K562 (cell line): ENCODE measurements around the gene SLC48A1. TPM values are rescaled to one million over a fixed set of nuclear protein-coding genes. Genes with fewer than 3 reads are reported as not detected.
A peak's percentile ranks its signal among the peaks of the same experiment; 100 is the strongest.

ENCODE experiments used
- CHCHD3 ChIP-seq: fragments of 250-450 bp; sonication (Bioruptor Pico); IDR thresholded peaks from 2 replicates; pipeline ENCODE4 v2.1.2; 2022; ENCODE audit warnings: mild to moderate bottlenecking
- CXXC5 ChIP-seq: fragments of 250-450 bp; sonication (Bioruptor Pico); IDR thresholded peaks from 2 replicates; pipeline ENCODE4 v1.8.0; 2022; ENCODE audit warnings: inconsistent platforms, mild to moderate bottlenecking, moderate library complexity
- EGR1 ChIP-seq: fragments of 450-650 bp; conservative IDR thresholded peaks from 2 replicates; pipeline ENCODE4 v1.6.1; 2017; ENCODE audit warnings: mild to moderate bottlenecking
- GABPA ChIP-seq: fragments of 200-800 bp; sonication (Bioruptor generic); conservative IDR thresholded peaks from 2 replicates; pipeline ENCODE4 v1.6.1; 2016; ENCODE audit warnings: low read depth, missing genetic modification characterization, missing compliant biosample characterization
- HDAC1 ChIP-seq, 2 experiments: fragments of 450-650 bp; IDR thresholded peaks; 2 replicates each; pipeline ENCODE4 v1.6.1; 2016 to 2017; ENCODE audit warnings: inconsistent platforms in 1 of 2, mild to moderate bottlenecking in 1 of 2, moderate library complexity in 1 of 2
- HNRNPL ChIP-seq: fragments of 200-400 bp; formaldehyde crosslinking; IDR thresholded peaks from 2 replicates; pipeline ENCODE4 v1.6.1; 2017; ENCODE audit warnings: low read depth, mild to moderate bottlenecking, low read length
- KDM5B ChIP-seq: fragments of 200-600 bp; sonication (generic); IDR thresholded peaks from 2 replicates; pipeline ENCODE4 v1.6.1; 2012; ENCODE audit warnings: low read depth, mild to moderate bottlenecking, moderate library complexity, low read length, control low read depth, inconsistent platforms; ENCODE audit not compliant: insufficient replicate concordance
- MAZ ChIP-seq, 2 experiments: fragments of 450-650 bp in 1 of 2; sonication (generic) in 1 of 2; formaldehyde crosslinking; IDR thresholded peaks in 1 of 2; conservative IDR thresholded peaks in 1 of 2; 2 replicates each; pipeline versions ENCODE4 v1.4.0 to v1.5.0; 2020; ENCODE audit warnings: mild to moderate bottlenecking in 1 of 2, missing genetic modification reagents in 1 of 2
- NFIC ChIP-seq: fragments of 450-650 bp; IDR thresholded peaks from 2 replicates; pipeline ENCODE4 v1.6.1; 2017; ENCODE audit warnings: mild to moderate bottlenecking, inconsistent platforms
- POLR2H ChIP-seq: IDR thresholded peaks from 2 replicates; pipeline ENCODE4 v1.6.1; 2016; ENCODE audit warnings: missing genetic modification characterization, low read depth, mild to moderate bottlenecking, control low read depth, missing compliant biosample characterization, moderate library complexity
- RBFOX2 ChIP-seq: fragments of 200-400 bp; formaldehyde crosslinking; IDR thresholded peaks from 2 replicates; pipeline ENCODE4 v1.6.1; 2017; ENCODE audit warnings: low read depth, mild to moderate bottlenecking, low read length, moderate library complexity
- SMAD1 ChIP-seq: fragments of 150-350 bp; IDR thresholded peaks from 2 replicates; pipeline ENCODE4 v1.6.1; 2014; ENCODE audit warnings: low read length, low read depth; ENCODE audit not compliant: partially characterized antibody
- SMAD4 ChIP-seq: fragments of 250-450 bp; sonication (Bioruptor Pico); conservative IDR thresholded peaks from 2 replicates; pipeline ENCODE4 v1.8.0; 2021; ENCODE audit warnings: inconsistent platforms, mild to moderate bottlenecking, moderate library complexity
- SMARCA4 ChIP-seq: fragments of 450-650 bp; IDR thresholded peaks from 2 replicates; pipeline ENCODE4 v1.6.1; 2016
- SRSF7 ChIP-seq: fragments of 200-400 bp; formaldehyde crosslinking; optimal IDR thresholded peaks from 2 replicates; pipeline ENCODE3; 2017; ENCODE audit warnings: mild to moderate bottlenecking, low read depth, low read length
- STAT6 ChIP-seq: sonication (generic); formaldehyde crosslinking; IDR thresholded peaks from 2 replicates; pipeline ENCODE4 v1.8.1; 2023; ENCODE audit warnings: mild to moderate bottlenecking, missing genetic modification reagents
- TAF1 ChIP-seq: IDR thresholded peaks from 2 replicates; pipeline ENCODE4 v1.6.1; 2011; ENCODE audit warnings: mild to moderate bottlenecking, low read length, moderate library complexity; ENCODE audit not compliant: insufficient read depth, control insufficient read depth, severe bottlenecking; ENCODE audit errors: extremely low read depth
- TBP ChIP-seq: optimal IDR thresholded peaks from 2 replicates; pipeline ENCODE3; 2011; ENCODE audit warnings: low read depth, low read length, improper control_type of control experiment
- U2AF1 ChIP-seq: fragments of 200-400 bp; formaldehyde crosslinking; optimal IDR thresholded peaks from 2 replicates; pipeline ENCODE3; 2017; ENCODE audit warnings: mild to moderate bottlenecking, low read depth, low read length, moderate library complexity
- ZBTB7A ChIP-seq: IDR thresholded peaks from 2 replicates; pipeline ENCODE4 v1.6.1; 2011; ENCODE audit warnings: low read depth, mild to moderate bottlenecking, low read length, moderate library complexity, borderline replicate concordance; ENCODE audit not compliant: control insufficient read depth
- ZKSCAN3 ChIP-seq: fragments of 250-450 bp; sonication (Bioruptor Pico); IDR thresholded peaks from 2 replicates; pipeline ENCODE4 v1.4.0; 2020
- ZNF408 ChIP-seq: fragments of 250-450 bp; sonication (Bioruptor Pico); IDR thresholded peaks from 2 replicates; pipeline ENCODE4 v1.4.0; 2020; ENCODE audit warnings: low read depth, mild to moderate bottlenecking, moderate library complexity
- ZNF431 ChIP-seq: sonication (generic); formaldehyde crosslinking; IDR thresholded peaks from 2 replicates; pipeline ENCODE4 v1.8.0; 2022; ENCODE audit warnings: mild to moderate bottlenecking, missing genetic modification reagents
- ZNF75A ChIP-seq: fragments of 450-650 bp; formaldehyde crosslinking; IDR thresholded peaks from 2 replicates; pipeline ENCODE4 v1.4.0; 2020; ENCODE audit warnings: mild to moderate bottlenecking
- polyA plus RNA-seq, 8 experiments: library from polyadenylated mRNA; depleted of rRNA in 4 of 8; stranded (reverse) in 5 of 8; unstranded in 3 of 8; fragments of >200 nt; fragmentation: Nextera tagmentation in 2 of 8; fragmentation: Illumina TruSeq in 1 of 8; extraction: Ambion mirVana in 2 of 8; extraction: Trizol in 1 of 8; gene quantifications; 2 replicates each; pipeline versions ENCODE4 v1.2.1 to v1.2.3, GENCODE V29; 2011 to 2014; ENCODE audit warnings: inconsistent platforms in 1 of 8, missing spikeins in 1 of 8
- total RNA-seq, 7 experiments: library from RNA; depleted of rRNA in 6 of 7; stranded (reverse); fragments of >200 nt in 6 of 7; fragmentation: Illumina TruSeq in 2 of 7; extraction: Trizol in 2 of 7; gene quantifications; 2 replicates each; pipeline versions ENCODE4 v1.2.1 to v1.2.3, GENCODE V29; 2011 to 2021; ENCODE audit warnings: low replicate concordance in 1 of 7
- TF ChIP-seq, protein P1 (sequence below): sonication (generic); formaldehyde crosslinking; IDR thresholded peaks from 2 replicates; pipeline ENCODE4 v1.8.1; 2023; ENCODE audit warnings: mild to moderate bottlenecking, missing genetic modification reagents, moderate library complexity

The SLC48A1 gene
- total and polyA plus RNA-seq, 9 of the 15 experiments (the other 6 are each of a cell fraction or from before 2014, with no cell fraction given), result 10.7 to 37.5 (median 18.7) TPM

GRCh38 chr12:47773062-47773857, at the start of gene SLC48A1 (continued):
- TF ChIP-seq, protein P1, sequence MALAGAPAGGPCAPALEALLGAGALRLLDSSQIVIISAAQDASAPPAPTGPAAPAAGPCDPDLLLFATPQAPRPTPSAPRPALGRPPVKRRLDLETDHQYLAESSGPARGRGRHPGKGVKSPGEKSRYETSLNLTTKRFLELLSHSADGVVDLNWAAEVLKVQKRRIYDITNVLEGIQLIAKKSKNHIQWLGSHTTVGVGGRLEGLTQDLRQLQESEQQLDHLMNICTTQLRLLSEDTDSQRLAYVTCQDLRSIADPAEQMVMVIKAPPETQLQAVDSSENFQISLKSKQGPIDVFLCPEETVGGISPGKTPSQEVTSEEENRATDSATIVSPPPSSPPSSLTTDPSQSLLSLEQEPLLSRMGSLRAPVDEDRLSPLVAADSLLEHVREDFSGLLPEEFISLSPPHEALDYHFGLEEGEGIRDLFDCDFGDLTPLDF (CRISPR knock-in tag), result peak; percentile 38; the same call in 1 of the 2 replicates
- no peak for TF ChIP-seq ZNF408 (CRISPR knock-in tag)
- 0 out of 2 replicates have a peak, but pooled peaks have one; percentile 31 for TF ChIP-seq ZNF75A (CRISPR knock-in tag)
- TF ChIP-seq TBP, result peak; percentile 71
- TF ChIP-seq SMARCA4, result peak; percentile 58; the same call in 1 of the 2 replicates
- TF ChIP-seq NFIC, result no peak
- no peak for TF ChIP-seq CHCHD3
- peak; percentile 56; the same call in 1 of the 2 replicates for TF ChIP-seq EGR1
- TF ChIP-seq HNRNPL, result peak; percentile 86
- TF ChIP-seq GABPA, result 0 out of 2 replicates have a peak, but pooled peaks have one; percentile 1
- TF ChIP-seq POLR2H (tag), result no peak; the same call in 1 of the 2 replicates
- TF ChIP-seq CXXC5 (CRISPR knock-in tag), result peak; percentile 70
- TF ChIP-seq SRSF7, result no peak
- TF ChIP-seq SMAD4, result peak; percentile 64
- peak; percentile 16 to 75; a peak in 2 of 4 replicates for TF ChIP-seq MAZ (CRISPR knock-in tag; conservative IDR thresholded peaks at IDR 0.05 in 1 of 2, IDR thresholded peaks at IDR 0.05 in 1 of 2)
- peak; percentile 43 for TF ChIP-seq SMAD1
- TF ChIP-seq HDAC1 (IDR thresholded peaks at IDR 0.05), result peak in 1 of 2 experiments; percentile 84; a peak in 2 of 4 replicates
- TF ChIP-seq ZNF431, result peak; percentile 47; the same call in 1 of the 2 replicates
- peak; percentile 56 for TF ChIP-seq U2AF1
- peak; percentile 79 for TF ChIP-seq RBFOX2
- peak; percentile 62 for TF ChIP-seq KDM5B
- peak; percentile 77 for TF ChIP-seq TAF1
- no peak for TF ChIP-seq ZKSCAN3
- peak; percentile 54; the same call in 1 of the 2 replicates for TF ChIP-seq ZBTB7A
- TF ChIP-seq STAT6, result no peak
